ENCODE measurements around the gene ADGRB3. TPM values are rescaled to one million over a fixed set of nuclear protein-coding genes. Genes with fewer than 3 reads are reported as not detected.

The ADGRB3 gene
- total RNA-seq, 4 donors from 2014 or later, result 0.30 to 0.94 (median 0.35) TPM

GRCh38 chr6:68754681-68755213 is 119.7 kb downstream of the ADGRB3 start:
- intact Hi-C loops (cut with DNase I; ENCODE audit: low total_unique reads), result loop anchor here (5.0 kb wide), 1 partner anchor 253 kb away; no protein-coding TSS in a partner anchor
- no peak for DNase-seq (ENCODE audit: low spot score in 2 of 2)
- H3K4me3 ChIP-seq (ENCODE audit: low read depth, poor library complexity, severe bottlenecking), result no peak overlapping the region
- TF ChIP-seq CTCF (IDR thresholded peaks at IDR 0.05), result no peak
- TF ChIP-seq POLR2A (IDR thresholded peaks at IDR 0.05), result no peak

- WGBS, 2 donors, result 27 to 39% methylated on average over 5 of the region's 5 CpGs
- intact Hi-C loops (cut with DNase I; ENCODE audit: low total_unique reads), result loop anchor here (5.0 kb wide), 1 partner anchor 251 kb away; no protein-coding TSS in a partner anchor
- H3K4me3 ChIP-seq (ENCODE audit: low read depth, poor library complexity, severe bottlenecking), result no peak overlapping the region
- TF ChIP-seq POLR2A (IDR thresholded peaks at IDR 0.05) (no peak), CTCF (IDR thresholded peaks at IDR 0.05) (no peak)
- DNase-seq (ENCODE audit: low spot score in 2 of 2), result no peak
These were observed 121.6 kb downstream of the ADGRB3 start for GRCh38 chr6:68756454-68757375.

- WGBS, 2 donors, result 74 to 76% methylated on average over 1 of the region's 1 CpG
- DNase-seq (ENCODE audit: low spot score in 2 of 2), result no peak
- intact Hi-C loops (cut with DNase I; ENCODE audit: low total_unique reads), result loop anchor here (5.0 kb wide), 1 partner anchor 249 kb away; no protein-coding TSS in a partner anchor
- TF ChIP-seq CTCF (IDR thresholded peaks at IDR 0.05) (no peak), POLR2A (IDR thresholded peaks at IDR 0.05) (no peak)
- H3K4me3 ChIP-seq (ENCODE audit: low read depth, poor library complexity, severe bottlenecking), result no peak overlapping the region
These were observed 122.7 kb downstream of the ADGRB3 start for GRCh38 chr6:68757821-68758220.

GRCh38 chr6:68758559-68758958 is 123.5 kb downstream of the ADGRB3 start:
- intact Hi-C loops (cut with DNase I; ENCODE audit: low total_unique reads), result loop anchor here (5.0 kb wide), 1 partner anchor 249 kb away; no protein-coding TSS in a partner anchor
- H3K4me3 ChIP-seq (ENCODE audit: low read depth, poor library complexity, severe bottlenecking), result no peak overlapping the region
- no peak for DNase-seq (ENCODE audit: low spot score in 2 of 2)
- TF ChIP-seq POLR2A (IDR thresholded peaks at IDR 0.05) (no peak), CTCF (IDR thresholded peaks at IDR 0.05) (no peak)

GRCh38 chr6:68760485-68760884 is 125.4 kb downstream of the ADGRB3 start:
- TF ChIP-seq CTCF (IDR thresholded peaks at IDR 0.05) (no peak), POLR2A (IDR thresholded peaks at IDR 0.05) (no peak)
- no peak for DNase-seq (ENCODE audit: low spot score in 2 of 2)
- WGBS, 2 donors, result 66 to 89% methylated on average over 2 of the region's 2 CpGs
- H3K4me3 ChIP-seq (ENCODE audit: low read depth, poor library complexity, severe bottlenecking), result no peak overlapping the region
- intact Hi-C loops (cut with DNase I; ENCODE audit: low total_unique reads), result no loop called here

Data from lower leg skin (tissue), 4 donors.